NB4 (cell line): ENCODE measurements around the gene RTN4.

Source experiments
- DNase-seq: peaks from one replicate; pipeline ENCODE4 v3.0.0; 2010; ENCODE audit warnings: low read depth
- H3K4me3 ChIP-seq: one replicate; pipeline ENCODE4 v1.5.1; 2011; ENCODE audit warnings: mild to moderate bottlenecking, low read depth, low read length, moderate library complexity
- CTCF ChIP-seq: IDR thresholded peaks from one replicate; pipeline ENCODE4 v1.5.1; 2012; ENCODE audit warnings: low read depth, low read length
- MYC ChIP-seq: IDR thresholded peaks from 2 replicates; pipeline ENCODE4 v1.6.1; 2011; ENCODE audit warnings: low read depth, low read length
- POLR2A ChIP-seq: IDR thresholded peaks from 2 replicates; pipeline ENCODE4 v1.6.1; 2011; ENCODE audit warnings: mild to moderate bottlenecking; ENCODE audit not compliant: insufficient read length; ENCODE audit errors: extremely low read depth
- TF ChIP-seq, protein P1 (sequence below): IDR thresholded peaks from 2 replicates; pipeline ENCODE4 v1.6.1; 2011; ENCODE audit warnings: low read depth, low read length

RTN4 gene

GRCh38 chr2:54925022-54925421 is 125.2 kb downstream of the RTN4 start:
- DNase-seq = no peak
- TF ChIP-seq MYC (no peak), CTCF (no peak), POLR2A (no peak)
- TF ChIP-seq, protein P1, sequence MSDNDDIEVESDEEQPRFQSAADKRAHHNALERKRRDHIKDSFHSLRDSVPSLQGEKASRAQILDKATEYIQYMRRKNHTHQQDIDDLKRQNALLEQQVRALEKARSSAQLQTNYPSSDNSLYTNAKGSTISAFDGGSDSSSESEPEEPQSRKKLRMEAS = no peak

GRCh38 chr2:54924121-54924520 is 126.1 kb downstream of the RTN4 start:
- no peak for DNase-seq
- TF ChIP-seq POLR2A = no peak
- no peak for TF ChIP-seq MYC
- TF ChIP-seq, protein P1 = no peak
- no peak for TF ChIP-seq CTCF
- no peak overlapping the region for H3K4me3 ChIP-seq

More at GRCh38 chr2:54925022-54925421, 125.2 kb downstream of the RTN4 start:
- no peak overlapping the region for H3K4me3 ChIP-seq
